GM21526 (cell line): ENCODE results near the gene MAD1L1.

Source experiments
- ATAC-seq: cut with Tn5 transposase; IDR thresholded peaks from one replicate; pipeline ENCODE4 v1.9.1; 2021; ENCODE audit warnings: moderate library complexity; ENCODE audit not compliant: unreplicated experiment, low FRiP score

Gene MAD1L1

GRCh38 chr7:1967512-1968396, 265.0 kb downstream of the MAD1L1 start:
- no peak for ATAC-seq

- no peak for ATAC-seq
Measured at GRCh38 chr7:1966631-1967200, 266.0 kb downstream of the MAD1L1 start.

DNA sequence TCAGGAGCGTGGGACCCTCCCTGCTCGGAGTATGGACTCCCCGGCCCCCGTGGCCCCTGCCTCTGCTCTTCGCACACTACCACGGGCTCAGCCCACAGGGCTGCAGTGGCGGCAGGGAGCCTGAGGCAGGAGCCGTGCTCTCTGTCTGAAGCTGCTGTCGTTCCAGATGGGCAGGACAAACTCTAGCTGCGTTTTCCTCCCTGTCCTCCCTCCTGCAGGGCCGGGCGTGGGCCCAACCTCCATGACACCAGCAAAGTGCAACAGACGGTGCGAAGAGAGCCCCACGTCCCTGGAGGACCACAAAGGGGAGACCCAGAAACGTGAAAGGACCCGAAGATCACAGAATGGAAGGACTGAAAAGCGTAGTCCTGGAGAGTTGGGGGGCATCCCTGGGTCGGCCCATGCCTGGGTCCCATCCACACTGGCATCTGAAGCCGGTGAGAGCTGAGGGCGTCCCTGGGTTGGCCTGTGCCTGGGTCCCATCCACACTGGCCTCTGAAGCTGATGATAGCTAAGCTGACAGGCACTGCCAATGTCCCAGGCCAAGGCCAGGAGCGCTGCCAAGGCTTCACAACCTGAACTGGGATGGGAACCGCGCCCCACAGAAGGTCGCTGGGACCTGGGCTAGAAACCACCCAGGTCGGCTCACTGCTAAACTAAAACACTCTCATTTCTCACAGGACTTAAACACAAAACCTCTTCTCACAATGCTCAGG, 267.0 kb downstream of the MAD1L1 start:
- ATAC-seq, result no peak

- ATAC-seq, result no peak
Measured at GRCh38 chr7:1964913-1965578, 267.7 kb downstream of the MAD1L1 start.

DNA sequence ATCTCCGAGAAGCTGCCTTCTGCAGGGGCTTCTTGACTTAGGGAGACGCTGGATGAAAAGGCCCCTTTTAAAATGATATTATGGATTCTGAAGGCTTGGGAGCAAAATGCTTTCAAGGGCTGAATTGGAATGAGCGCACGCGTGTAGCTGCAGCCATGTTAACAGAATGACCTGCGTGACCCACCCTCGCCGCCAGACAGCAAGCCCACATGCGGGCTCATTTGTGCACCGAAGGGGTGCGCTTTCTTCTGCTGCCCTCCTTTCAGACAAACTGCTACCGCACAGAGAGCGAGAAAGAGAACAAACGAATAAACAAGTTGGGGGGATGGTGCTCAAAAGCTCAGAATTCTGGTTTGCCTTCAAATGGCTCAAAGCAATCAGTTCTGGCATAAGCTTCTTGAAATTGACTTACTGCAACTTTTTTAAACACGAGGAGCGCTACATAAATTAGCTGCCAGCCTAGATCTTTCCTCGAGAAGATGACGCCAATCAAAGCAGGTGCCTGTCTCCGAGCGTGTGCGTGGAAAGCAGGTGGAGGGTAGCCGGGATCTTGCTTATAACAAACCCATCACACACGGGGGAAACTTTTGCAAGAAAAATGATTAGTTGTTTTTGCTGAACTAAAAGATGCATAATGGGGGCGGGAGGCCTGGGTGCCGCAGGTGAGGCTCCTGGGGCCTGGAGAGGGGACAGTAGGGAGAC, 268.4 kb downstream of the MAD1L1 start:
- no peak for ATAC-seq

- ATAC-seq, result no peak
Measured at GRCh38 chr7:1963575-1963974, 269.2 kb downstream of the MAD1L1 start.

GRCh38 chr7:1961701-1962276, 271.0 kb downstream of the MAD1L1 start:
- ATAC-seq, result no peak

GRCh38 chr7:1959305-1959704, 273.4 kb downstream of the MAD1L1 start:
- no peak for ATAC-seq

DNA sequence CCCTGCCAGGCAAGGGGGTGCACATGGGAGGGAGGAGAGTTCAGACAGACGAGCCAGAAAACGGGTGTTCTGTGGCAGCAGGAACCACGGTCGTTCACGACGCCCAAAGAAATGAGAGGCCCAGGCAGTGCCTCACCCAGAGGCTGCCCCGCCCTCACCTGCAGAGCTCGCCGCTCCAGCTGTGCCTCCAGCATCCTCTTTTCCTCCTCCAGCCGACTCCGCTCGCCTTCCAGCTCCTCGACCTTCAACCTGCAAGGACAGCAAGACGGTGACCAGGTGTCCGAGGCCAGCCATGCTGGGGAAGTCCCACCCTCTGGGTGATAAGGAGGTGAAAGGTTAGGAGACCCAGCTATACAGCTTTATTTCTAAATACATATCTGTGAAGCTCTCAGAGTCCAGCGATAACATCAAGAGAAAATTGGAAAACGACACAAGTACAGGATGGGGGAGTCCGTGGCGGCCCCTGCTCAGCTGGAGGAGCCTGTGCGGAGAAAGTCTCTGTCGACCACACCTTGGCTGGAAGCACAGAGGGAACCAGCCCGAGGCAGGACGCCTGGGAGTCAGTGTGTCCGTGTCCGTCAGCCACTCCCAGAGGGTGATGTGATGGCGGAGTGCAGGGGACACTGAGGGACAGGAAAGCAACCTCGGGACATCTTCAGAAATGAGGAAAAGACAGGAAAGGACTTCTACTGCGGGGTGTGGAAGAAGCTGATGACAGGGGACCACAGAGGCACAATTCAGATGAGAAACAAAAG, 275.1 kb downstream of the MAD1L1 start:
- no peak for ATAC-seq

GRCh38 chr7:1956611-1957470, 275.9 kb downstream of the MAD1L1 start:
- ATAC-seq, result no peak

DNA sequence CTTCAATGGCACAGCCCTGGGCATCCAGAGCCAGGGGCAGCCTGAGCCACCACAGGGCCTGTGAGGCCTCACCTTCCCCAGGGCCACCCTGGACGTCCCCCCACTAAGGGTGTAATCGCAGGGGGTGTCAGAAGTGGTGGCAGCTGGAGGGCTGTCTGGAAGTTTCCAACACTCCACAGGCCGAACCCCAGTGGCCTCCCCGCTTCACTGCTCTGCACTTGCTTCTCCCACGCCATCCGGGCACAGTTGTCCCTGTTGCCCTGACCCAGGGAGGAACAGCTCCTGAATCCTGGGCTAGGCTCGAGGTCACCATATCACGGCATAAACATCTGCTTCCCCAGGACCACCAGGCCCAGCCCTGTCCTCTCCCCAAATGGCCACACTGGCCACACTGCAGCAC, 276.6 kb downstream of the MAD1L1 start:
- no peak for ATAC-seq

- no peak for ATAC-seq
Measured at GRCh38 chr7:1954366-1955004, 278.3 kb downstream of the MAD1L1 start.

- ATAC-seq, result no peak
Measured at GRCh38 chr7:1953199-1954190, 279.2 kb downstream of the MAD1L1 start.

DNA sequence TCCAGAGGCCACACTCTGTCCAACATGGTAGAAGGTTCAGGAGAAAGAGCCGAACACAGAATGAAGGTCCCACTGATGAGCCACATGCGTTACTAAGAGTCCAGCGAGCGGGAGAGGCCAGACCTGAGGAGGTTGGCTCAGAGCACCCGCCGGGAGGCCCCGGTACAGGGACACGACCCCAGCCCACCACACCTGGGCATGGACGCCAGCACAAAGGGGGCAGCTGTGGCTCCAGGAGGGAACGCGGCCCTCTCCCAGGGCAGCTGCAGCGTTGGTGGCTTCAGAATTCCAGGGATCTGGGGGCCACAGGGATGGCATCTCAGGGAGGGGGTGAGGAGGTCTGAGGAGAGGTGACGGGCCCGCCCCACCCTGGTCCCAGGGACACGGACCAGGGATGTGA, 280.0 kb downstream of the MAD1L1 start:
- ATAC-seq, result no peak

DNA sequence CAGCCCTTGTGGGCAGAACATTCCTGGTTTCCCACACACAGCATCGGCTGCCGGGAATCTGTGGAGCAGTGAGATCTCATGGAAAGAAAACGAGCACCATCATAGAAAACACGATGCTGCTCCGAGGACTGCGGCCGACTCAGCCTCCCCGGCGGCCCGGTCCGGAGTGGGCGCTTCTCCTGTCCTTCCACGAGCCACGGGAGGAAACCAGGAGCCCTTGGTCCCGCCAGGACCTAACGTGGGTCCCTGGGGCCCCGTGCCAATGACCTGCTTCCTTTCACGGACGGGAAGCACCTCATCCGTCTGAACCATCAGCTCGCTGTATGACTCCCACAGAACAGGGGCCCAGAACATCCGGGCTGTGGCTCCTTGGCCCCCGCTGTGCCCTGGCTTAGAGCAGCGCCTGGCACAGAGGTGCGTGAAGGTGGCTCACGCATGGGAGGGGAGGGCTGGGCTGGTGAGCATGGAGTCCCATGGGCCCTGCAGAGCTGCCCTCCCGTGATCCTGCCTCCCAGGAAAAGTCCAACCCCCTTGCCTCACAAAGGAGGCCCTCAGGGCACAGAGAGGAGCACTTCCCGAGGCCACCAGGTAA, 280.5 kb downstream of the MAD1L1 start:
- no peak for ATAC-seq

DNA sequence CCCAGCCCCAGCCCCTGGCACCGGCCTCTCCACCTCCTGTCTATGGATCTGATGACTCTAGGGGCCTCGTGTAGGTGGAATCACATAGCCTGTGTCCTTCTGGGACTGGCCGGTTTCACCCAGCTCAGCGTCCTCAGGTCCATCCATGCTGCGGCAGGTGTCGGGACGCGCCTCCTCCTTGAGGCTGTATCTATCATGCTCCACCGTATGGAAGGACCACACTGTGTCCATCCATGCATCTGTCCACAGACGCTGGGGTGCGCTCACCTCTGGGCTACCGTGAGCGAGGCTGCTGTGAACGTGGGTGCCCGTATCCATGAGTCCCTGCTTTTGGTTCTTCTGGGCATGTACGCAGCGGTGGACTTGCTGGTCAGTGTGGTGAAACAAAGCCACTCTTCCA, 281.1 kb downstream of the MAD1L1 start:
- no peak for ATAC-seq
